ENCODE results near the gene C10orf71.

DNA sequence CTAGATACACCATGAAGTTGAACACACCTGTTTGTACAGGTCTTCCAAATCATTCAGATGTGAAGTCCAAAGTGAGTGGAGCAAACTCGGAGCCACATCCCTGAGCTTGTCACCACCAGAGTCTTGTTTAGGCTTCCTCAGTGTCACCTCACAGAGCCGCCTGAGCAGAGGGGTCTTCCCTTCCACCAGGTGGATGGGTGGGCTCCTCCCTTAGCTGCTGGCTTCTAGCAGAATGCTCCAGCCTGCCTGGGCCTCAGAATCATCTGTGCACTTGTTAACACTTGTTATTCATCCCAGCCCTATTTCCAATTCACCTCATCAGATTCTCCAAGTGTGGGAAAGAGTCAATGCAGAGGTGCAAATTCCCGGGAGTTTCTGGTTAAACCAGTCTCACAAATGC lies 32.5 kb downstream of the C10orf71 start:
- TF ChIP-seq CTCF (IDR thresholded peaks at IDR 0.05): no peak
- no peak for TF ChIP-seq POLR2A (IDR thresholded peaks at IDR 0.05)
